Measurements from ENCODE around the gene PRDX3.

PRDX3 gene

DNA sequence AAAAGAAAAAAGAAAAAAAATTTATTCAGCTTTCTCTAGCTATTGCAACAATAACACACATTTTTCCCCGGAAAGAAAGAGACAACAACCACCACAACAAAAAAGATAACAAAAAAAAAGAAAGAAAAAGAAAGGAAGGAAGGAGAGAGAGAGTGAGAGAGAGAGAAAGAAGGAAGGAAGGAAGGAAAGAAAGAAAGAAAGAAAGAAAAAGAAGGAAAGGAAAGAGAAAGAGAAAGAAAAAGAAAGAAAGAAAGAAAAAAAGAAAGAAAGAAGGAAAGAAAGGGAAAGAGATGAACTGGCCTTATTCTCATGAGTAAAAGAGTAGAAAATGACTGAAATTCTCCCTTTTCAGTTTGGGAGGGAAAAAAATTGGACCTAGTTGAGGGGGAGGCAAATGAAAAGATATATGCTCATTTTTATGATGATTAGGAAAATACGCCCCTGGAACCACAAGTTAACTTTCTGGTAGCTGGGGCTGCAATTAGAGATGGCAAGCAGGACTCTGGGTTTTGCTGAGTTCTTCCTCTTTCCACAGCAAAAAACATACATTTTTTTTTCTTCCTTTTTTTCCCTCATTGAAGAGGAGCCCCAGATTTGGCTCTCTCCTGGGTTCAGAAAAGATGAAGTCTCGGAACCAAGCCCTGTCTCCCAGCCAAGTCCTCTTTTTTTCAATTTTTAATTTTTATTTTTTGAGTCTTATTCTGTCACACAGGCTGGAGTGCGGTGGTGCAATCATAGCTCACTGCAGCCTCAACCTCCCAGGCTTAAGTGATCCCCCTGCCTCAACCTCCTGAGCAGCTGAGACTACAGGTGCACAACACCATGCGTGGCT lies 12.6 kb upstream of the PRDX3 start:
- TF ChIP-seq, protein P1, sequence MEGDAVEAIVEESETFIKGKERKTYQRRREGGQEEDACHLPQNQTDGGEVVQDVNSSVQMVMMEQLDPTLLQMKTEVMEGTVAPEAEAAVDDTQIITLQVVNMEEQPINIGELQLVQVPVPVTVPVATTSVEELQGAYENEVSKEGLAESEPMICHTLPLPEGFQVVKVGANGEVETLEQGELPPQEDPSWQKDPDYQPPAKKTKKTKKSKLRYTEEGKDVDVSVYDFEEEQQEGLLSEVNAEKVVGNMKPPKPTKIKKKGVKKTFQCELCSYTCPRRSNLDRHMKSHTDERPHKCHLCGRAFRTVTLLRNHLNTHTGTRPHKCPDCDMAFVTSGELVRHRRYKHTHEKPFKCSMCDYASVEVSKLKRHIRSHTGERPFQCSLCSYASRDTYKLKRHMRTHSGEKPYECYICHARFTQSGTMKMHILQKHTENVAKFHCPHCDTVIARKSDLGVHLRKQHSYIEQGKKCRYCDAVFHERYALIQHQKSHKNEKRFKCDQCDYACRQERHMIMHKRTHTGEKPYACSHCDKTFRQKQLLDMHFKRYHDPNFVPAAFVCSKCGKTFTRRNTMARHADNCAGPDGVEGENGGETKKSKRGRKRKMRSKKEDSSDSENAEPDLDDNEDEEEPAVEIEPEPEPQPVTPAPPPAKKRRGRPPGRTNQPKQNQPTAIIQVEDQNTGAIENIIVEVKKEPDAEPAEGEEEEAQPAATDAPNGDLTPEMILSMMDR (IDR thresholded peaks at IDR 0.05; ENCODE audit: low read length): no peak
- TF ChIP-seq EZH2 (optimal IDR thresholded peaks at IDR 0.05; ENCODE audit: low read depth, low read length) (no peak), EZH2phosphoT487 (IDR thresholded peaks at IDR 0.05; ENCODE audit: low read length) (no peak)
- Histone ChIP-seq H3K9me2 (replicated peaks; ENCODE audit: insufficient read depth, low read length) (no peaks in the 10 kb centered on the region), H3K4me1 (ENCODE audit: low read length) (peaks cover 9% of the 10 kb centered on the region), H3K9me3 (replicated peaks; ENCODE audit: insufficient read depth, low read length) (no peaks in the 10 kb centered on the region), H3K27me3 (replicated peaks; ENCODE audit: insufficient read depth, low read length) (no peaks in the 10 kb centered on the region), H3K4me2 (ENCODE audit: low read depth, low read length) (no peak overlapping the region), H3K36me3 (replicated peaks; ENCODE audit: insufficient read depth, low read length) (no peaks in the 10 kb centered on the region), H3K27ac (ENCODE audit: low read length) (no peak overlapping the region), H3K9ac (ENCODE audit: low read length) (no peak overlapping the region), H2AFZ (ENCODE audit: low read length) (no peak overlapping the region), H3K4me3 (ENCODE audit: low read length) (no peak overlapping the region), H3K79me2 (ENCODE audit: low read length) (no peaks in the 10 kb centered on the region), H4K20me1 (ENCODE audit: insufficient read depth, low read length) (no peaks in the 10 kb centered on the region), H3F3A (ENCODE audit: insufficient read depth, low read length) (no peaks in the 10 kb centered on the region)
- no peak for DNase-seq

GRCh38 chr10:119190353-119190752 lies 11.7 kb upstream of the PRDX3 start:
- H3K4me1 ChIP-seq (ENCODE audit: low read length): peaks cover 9% of the 10 kb centered on the region
- no peaks in the 10 kb centered on the region for H3K36me3 ChIP-seq (replicated peaks; ENCODE audit: insufficient read depth, low read length)
- no peaks in the 10 kb centered on the region for H3K79me2 ChIP-seq (ENCODE audit: low read length)
- H3K9me3 ChIP-seq (replicated peaks; ENCODE audit: insufficient read depth, low read length): no peaks in the 10 kb centered on the region
- TF ChIP-seq EZH2 (optimal IDR thresholded peaks at IDR 0.05; ENCODE audit: low read depth, low read length): no peak
- TF ChIP-seq, protein P1 (IDR thresholded peaks at IDR 0.05; ENCODE audit: low read length): no peak
- no peaks in the 10 kb centered on the region for H3K27me3 ChIP-seq (replicated peaks; ENCODE audit: insufficient read depth, low read length)
- no peak overlapping the region for H3K4me2 ChIP-seq (ENCODE audit: low read depth, low read length)
- H2AFZ ChIP-seq (ENCODE audit: low read length): no peak overlapping the region
- no peak overlapping the region for H3K27ac ChIP-seq (ENCODE audit: low read length)
- no peaks in the 10 kb centered on the region for H3F3A ChIP-seq (ENCODE audit: insufficient read depth, low read length)
- no peak for DNase-seq
- H4K20me1 ChIP-seq (ENCODE audit: insufficient read depth, low read length): no peaks in the 10 kb centered on the region
- no peak overlapping the region for H3K9ac ChIP-seq (ENCODE audit: low read length)
- H3K4me3 ChIP-seq (ENCODE audit: low read length): no peak overlapping the region
- H3K9me2 ChIP-seq (replicated peaks; ENCODE audit: insufficient read depth, low read length): no peaks in the 10 kb centered on the region

DNA sequence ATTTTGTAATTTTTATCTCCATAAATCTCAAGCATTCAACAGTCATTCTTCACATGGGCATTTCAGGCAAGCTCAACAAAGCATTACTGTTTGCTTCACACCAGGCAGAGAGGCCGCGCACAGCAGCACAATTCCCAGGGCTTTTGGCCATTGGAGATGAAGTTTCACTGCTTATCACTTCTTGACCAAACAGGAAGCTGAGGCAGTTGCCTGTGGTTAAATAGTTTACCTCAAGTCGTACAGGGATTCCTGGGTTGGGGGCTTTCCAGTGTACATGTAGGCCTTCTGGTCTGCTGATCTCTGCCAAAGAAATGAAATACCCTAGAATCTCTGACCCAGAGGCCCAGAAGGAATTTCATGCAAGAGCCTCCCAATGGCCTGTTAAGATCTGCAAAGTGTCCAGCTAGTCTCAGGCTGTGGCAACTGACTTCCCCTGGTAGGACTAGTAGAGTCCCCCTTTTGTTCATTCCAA lies 11.2 kb upstream of the PRDX3 start:
- H3K79me2 ChIP-seq (ENCODE audit: low read length): no peaks in the 10 kb centered on the region
- TF ChIP-seq, protein P1 (IDR thresholded peaks at IDR 0.05; ENCODE audit: low read length): no peak
- TF ChIP-seq EZH2phosphoT487 (IDR thresholded peaks at IDR 0.05; ENCODE audit: low read length): no peak
- TF ChIP-seq EZH2 (optimal IDR thresholded peaks at IDR 0.05; ENCODE audit: low read depth, low read length): no peak
- H3K36me3 ChIP-seq (replicated peaks; ENCODE audit: insufficient read depth, low read length): no peaks in the 10 kb centered on the region
- DNase-seq: peak; percentile 50
- no peaks in the 10 kb centered on the region for H3K9me3 ChIP-seq (replicated peaks; ENCODE audit: insufficient read depth, low read length)
- H3K4me1 ChIP-seq (ENCODE audit: low read length): peaks cover 9% of the 10 kb centered on the region
- H2AFZ ChIP-seq (ENCODE audit: low read length): no peak overlapping the region
- H4K20me1 ChIP-seq (ENCODE audit: insufficient read depth, low read length): no peaks in the 10 kb centered on the region
- H3K27ac ChIP-seq (ENCODE audit: low read length): no peak overlapping the region
- H3K4me3 ChIP-seq (ENCODE audit: low read length): no peak overlapping the region
- no peak overlapping the region for H3K9ac ChIP-seq (ENCODE audit: low read length)
- no peak overlapping the region for H3K4me2 ChIP-seq (ENCODE audit: low read depth, low read length)
- no peaks in the 10 kb centered on the region for H3K27me3 ChIP-seq (replicated peaks; ENCODE audit: insufficient read depth, low read length)
- H3F3A ChIP-seq (ENCODE audit: insufficient read depth, low read length): no peaks in the 10 kb centered on the region
- no peaks in the 10 kb centered on the region for H3K9me2 ChIP-seq (replicated peaks; ENCODE audit: insufficient read depth, low read length)

Data from MM.1S (cell line).